Psoas muscle (tissue), 8 donors: ENCODE data around the gene PLTP. TPM values are rescaled to one million over a fixed set of nuclear protein-coding genes. Genes with fewer than 3 reads are reported as not detected.

ENCODE experiments used
- ATAC-seq, 4 donors: fragments of 200-7000 bp; cut with Tn5 transposase; one replicate each; pipeline ENCODE4 v1.9.1; 2020; ENCODE audit warnings: moderate library complexity in 3 of 4, mild to moderate bottlenecking in 2 of 4
- DNase-seq, 2 donors: peaks; one replicate each; pipeline ENCODE4 v3.0.0-alpha.2; 2020
- H3K27ac ChIP-seq: fragments of 200-600 bp; one replicate; pipeline ENCODE4 v1.8.0; 2022
- H3K27me3 ChIP-seq, 3 donors: fragments of 200-600 bp in 1 of 3; one replicate each; pipeline versions ENCODE4 v1.6.1 to v1.8.0; 2013 to 2022; ENCODE audit warnings: low read length in 2 of 3, mild to moderate bottlenecking in 2 of 3, moderate library complexity in 1 of 3; ENCODE audit not compliant: insufficient read depth in 3 of 3
- H3K36me3 ChIP-seq, 2 donors: fragments of 200-600 bp in 1 of 2; one replicate each; pipeline versions ENCODE4 v1.6.1 to v1.8.0; 2013 to 2022; ENCODE audit warnings: low read depth in 1 of 2, mild to moderate bottlenecking in 1 of 2, moderate library complexity in 1 of 2; ENCODE audit not compliant: insufficient read depth in 1 of 2
- H3K4me1 ChIP-seq: fragments of 200-600 bp; one replicate; pipeline ENCODE4 v1.8.0; 2022
- H3K4me3 ChIP-seq: fragments of 200-600 bp; one replicate; pipeline ENCODE4 v1.8.0; 2022; ENCODE audit warnings: mild to moderate bottlenecking
- H3K9me3 ChIP-seq: fragments of 200-600 bp; one replicate; pipeline ENCODE4 v1.8.0; 2022
- CTCF ChIP-seq: fragments of 200-600 bp; IDR thresholded peaks from one replicate; pipeline ENCODE4 v1.8.0; 2022; ENCODE audit warnings: antibody characterized with exemption
- WGBS, 3 donors: extraction: QIAGEN DNeasy Blood & Tissue Kit; methylation state at CpG; one replicate each; pipeline versions ENCODE4 v1.1.6 to v1.1.7; 2013; 5-methylcytosine and 5-hydroxymethylcytosine counted together
- intact Hi-C, 2 donors: fragments of 100-400 bp; cut with DNase I; formaldehyde crosslinking; loops; one replicate each; pipeline versions ENCODE4 v1.11.0 to v1.14.2; 2022
- polyA plus RNA-seq, 3 donors: library from polyadenylated mRNA; stranded (reverse); fragments of 200-250 nt; gene quantifications; one replicate each; pipeline ENCODE4 v1.2.3, GENCODE V29; 2013
- total RNA-seq, 4 donors: library from RNA; stranded (reverse); fragmentation: NEBNext Ultra II Directional in 2 of 4; extraction: Animal tissue kit (Norgen Biotek cat#: 25700) in 2 of 4; gene quantifications; one replicate each; pipeline versions ENCODE4 v1.2.1 to v1.2.4, GENCODE V29; 2021 to 2023
- donor health status: healthy with polysubstance abuse.
- donor health status: DM: no; HTN: no; CAD: no; lungs with moderate emphysema.
- donor health status: Bipolar disorder and iron deficiency.
- donor health status: healthy.
- donor health status: DM: yes; HTN: yes; CAD: no.
- donor health status: DM: no; HTN: no; CAD: no.
- donor health status: DM: no; HTN: no; CAD: no.
- donor health status: DM: yes; HTN: yes; CAD: no.

Gene PLTP
- total and polyA plus RNA-seq, 7 donors, result 7.9 to 38.0 (median 19.0) TPM

GRCh38 chr20:45944965-45945677, 33.2 kb upstream of the PLTP start:
- intact Hi-C loops, result loop anchor here in 1 of 2 donors (5.0 kb wide), 1 partner anchor 123 kb away; no protein-coding TSS in a partner anchor
- H3K4me1 ChIP-seq, result peaks cover 27% of the 10 kb centered on the region
- DNase-seq (no peak), ATAC-seq (no peak)
- H3K9me3 ChIP-seq, result no peaks in the 10 kb centered on the region
- TF ChIP-seq CTCF, result no peak
- peak overlapping the region; percentile 1 for H3K4me3 ChIP-seq
- peaks cover 13 to 100% of the 10 kb centered on the region in 2 donors for H3K36me3 ChIP-seq
- peak overlapping the region; percentile 77 for H3K27ac ChIP-seq
- WGBS, 3 donors, result 84 to 89% (median 84%) methylated on average over 19 of the region's 19 CpGs
- no peaks in the 10 kb centered on the region for H3K27me3 ChIP-seq

- H3K4me3 ChIP-seq, result peak overlapping the region; percentile 1
- no peak for TF ChIP-seq CTCF
- no peaks in the 10 kb centered on the region for H3K27me3 ChIP-seq
- DNase-seq, result no peak
- ATAC-seq, result peak in 3 of 4 donors; percentile 54 to 70 (median 64)
- no peaks in the 10 kb centered on the region for H3K9me3 ChIP-seq
- H3K36me3 ChIP-seq, result peaks cover 13 to 100% of the 10 kb centered on the region in 2 donors
- H3K27ac ChIP-seq, result peak overlapping the region; percentile 77
- 66 to 88% (median 67%) methylated on average over 15 of the region's 15 CpGs for WGBS, 3 donors
- intact Hi-C loops, result no loop called here
- peaks cover 27% of the 10 kb centered on the region for H3K4me1 ChIP-seq
Observed at GRCh38 chr20:45944151-45944964, 32.4 kb upstream of the PLTP start.

- no peaks in the 10 kb centered on the region for H3K9me3 ChIP-seq
- peaks cover 15 to 100% of the 10 kb centered on the region in 2 donors for H3K36me3 ChIP-seq
- H3K4me3 ChIP-seq, result no peak overlapping the region
- peak overlapping the region; percentile 77 for H3K27ac ChIP-seq
- DNase-seq (no peak), ATAC-seq (no peak)
- WGBS, 3 donors, result 81 to 89% (median 83%) methylated on average over 6 of the region's 6 CpGs
- TF ChIP-seq CTCF, result no peak
- H3K27me3 ChIP-seq, result no peaks in the 10 kb centered on the region
- H3K4me1 ChIP-seq, result peaks cover 27% of the 10 kb centered on the region
- intact Hi-C loops, result no loop called here
Observed at GRCh38 chr20:45943613-45944012, 31.7 kb upstream of the PLTP start.

- peaks cover 31% of the 10 kb centered on the region for H3K4me1 ChIP-seq
- no peak overlapping the region for H3K4me3 ChIP-seq
- no peak for ATAC-seq
- H3K36me3 ChIP-seq, result peaks cover 17 to 83% of the 10 kb centered on the region in 2 donors
- H3K27ac ChIP-seq, result no peak overlapping the region
- H3K9me3 ChIP-seq, result no peaks in the 10 kb centered on the region
- TF ChIP-seq CTCF, result no peak
- intact Hi-C loops, result no loop called here
- no peak for DNase-seq
- no peaks in the 10 kb centered on the region for H3K27me3 ChIP-seq
- WGBS, 3 donors, result 89 to 95% (median 90%) methylated on average over 13 of the region's 13 CpGs
Observed at GRCh38 chr20:45940469-45940868, 28.5 kb upstream of the PLTP start.
